Upper lobe of left lung (tissue), 4 donors: ENCODE results near the gene PDXDC1.
"Not testable (repeated sequence)": the region's sequence is repeated elsewhere in the genome, so short reads cannot be mapped to it uniquely, and the experiment has no call there.

ENCODE experiments used
- CTCF ChIP-seq, 6 experiments: fragments of 450-650 bp in 4 of 6; fragments of 200-600 bp in 2 of 6; sonication (generic) in 2 of 6; IDR thresholded peaks; one replicate each; pipeline ENCODE4 v1.5.1; 2016 to 2019; ENCODE audit warnings: antibody characterized with exemption in 6 of 6
- POLR2A ChIP-seq, 4 donors: fragments of 450-650 bp; IDR thresholded peaks; one replicate each; pipeline ENCODE4 v1.5.1; 2016 to 2017; ENCODE audit warnings: antibody characterized with exemption in 4 of 4, mild to moderate bottlenecking in 2 of 4

GRCh38 chr16:15002448-15002847, 27.6 kb downstream of the PDXDC1 start:
- not testable (repeated sequence) for TF ChIP-seq CTCF, POLR2A (IDR thresholded peaks at IDR 0.05)
